AG04450 (cell line): ENCODE results near the gene PSMB2. TPM values are rescaled to one million over a fixed set of nuclear protein-coding genes. Genes with fewer than 3 reads are reported as not detected.

ENCODE experiments used
- CTCF ChIA-PET: fragments of 300-600, 350-600 bp; formaldehyde crosslinking; extraction: SDS; loops from one replicate; lab custom pipeline; 2022; ENCODE audit warnings: antibody characterized with exemption, inconsistent platforms; lab: Charles Lee
- POLR2A ChIA-PET: fragments of 350-600 bp; formaldehyde crosslinking; extraction: SDS; loops from one replicate; lab custom pipeline; 2021; ENCODE audit warnings: antibody characterized with exemption, inconsistent platforms; lab: Yijun Ruan, JAX
- DNase-seq: peaks from one replicate; pipeline ENCODE4 v3.0.0-alpha.2; 2011; ENCODE audit warnings: low read depth, low spot score
- H3K27ac ChIP-seq: one replicate; pipeline ENCODE4 v1.5.1; 2012; ENCODE audit warnings: low read depth, low read length, control low read depth
- H3K27me3 ChIP-seq: one replicate; pipeline ENCODE4 v1.6.0; 2012; ENCODE audit warnings: low read length; ENCODE audit not compliant: control insufficient read depth, insufficient read depth
- H3K4me3 ChIP-seq: 2 replicates; pipeline ENCODE4 v1.5.1; 2011; ENCODE audit warnings: mild to moderate bottlenecking, low read depth, low read length, control low read depth
- H3K9me3 ChIP-seq: 2 replicates; pipeline ENCODE4 v1.5.1; 2012; ENCODE audit warnings: low read length; ENCODE audit not compliant: control insufficient read depth, insufficient read depth
- CTCF ChIP-seq: IDR thresholded peaks from 2 replicates; pipeline ENCODE4 v1.5.1; 2011; ENCODE audit warnings: low read depth, low read length, control low read depth, inconsistent platforms
- polyA plus RNA-seq: library from polyadenylated mRNA; depleted of rRNA; stranded (reverse); fragments of >200 nt; gene quantifications from 2 replicates; pipeline ENCODE4 v1.2.3, GENCODE V29; 2011

The PSMB2 gene
- polyA plus RNA-seq, 1 experiment = 99.1 TPM

- TF ChIP-seq CTCF = no peak
- Histone ChIP-seq H3K27ac (no peak overlapping the region), H3K4me3 (no peak overlapping the region), H3K9me3 (no peaks in the 10 kb centered on the region), H3K27me3 (no peaks in the 10 kb centered on the region)
- ChIA-PET POLR2A (no interaction called here), CTCF (interaction anchor here (0.6 kb wide), 1 partner anchor 33 kb away, joined by 5 read pairs; no protein-coding TSS in a partner anchor)
- DNase-seq = no peak
These were observed 41.9 kb downstream of the PSMB2 start for GRCh38 chr1:35599411-35599810.

GRCh38 chr1:35598895-35599294, 42.4 kb downstream of the PSMB2 start:
- Histone ChIP-seq H3K4me3 (no peak overlapping the region), H3K27ac (no peak overlapping the region), H3K9me3 (no peaks in the 10 kb centered on the region), H3K27me3 (no peaks in the 10 kb centered on the region)
- TF ChIP-seq CTCF = no peak
- no peak for DNase-seq
- ChIA-PET POLR2A (no interaction called here), CTCF (interaction anchor here (0.6 kb wide), 1 partner anchor 32 kb away, joined by 5 read pairs; no protein-coding TSS in a partner anchor)

DNA sequence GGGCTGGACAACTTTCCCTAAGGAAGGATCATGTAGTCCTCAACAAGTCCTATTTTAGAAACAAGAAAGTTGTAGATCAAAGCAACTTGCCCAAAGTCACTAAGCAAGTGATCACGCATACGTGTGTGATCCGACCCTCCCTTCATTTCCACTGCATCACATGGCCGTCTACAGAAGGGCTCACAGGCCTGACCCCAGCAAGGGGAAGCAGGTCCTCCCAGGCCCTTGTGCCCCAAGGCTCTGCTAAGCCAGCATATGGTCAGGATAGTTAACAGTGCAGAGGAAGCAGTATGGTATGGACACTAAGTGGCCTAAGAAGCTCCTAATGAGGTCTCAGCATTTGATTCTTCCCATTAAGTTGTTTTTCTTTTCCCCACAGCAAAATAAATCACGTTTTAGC, 43.5 kb downstream of the PSMB2 start:
- no peak for DNase-seq
- no peak overlapping the region for H3K27ac ChIP-seq
- H3K4me3 ChIP-seq = no peak overlapping the region
- ChIA-PET POLR2A (interaction anchor here (0.6 to 0.7 kb wide), 2 partner anchors 54 to 147 kb away, joined by 3 read pairs; no protein-coding TSS in a partner anchor), CTCF (no interaction called here)
- no peaks in the 10 kb centered on the region for H3K27me3 ChIP-seq
- no peak for TF ChIP-seq CTCF
- H3K9me3 ChIP-seq = no peaks in the 10 kb centered on the region

DNA sequence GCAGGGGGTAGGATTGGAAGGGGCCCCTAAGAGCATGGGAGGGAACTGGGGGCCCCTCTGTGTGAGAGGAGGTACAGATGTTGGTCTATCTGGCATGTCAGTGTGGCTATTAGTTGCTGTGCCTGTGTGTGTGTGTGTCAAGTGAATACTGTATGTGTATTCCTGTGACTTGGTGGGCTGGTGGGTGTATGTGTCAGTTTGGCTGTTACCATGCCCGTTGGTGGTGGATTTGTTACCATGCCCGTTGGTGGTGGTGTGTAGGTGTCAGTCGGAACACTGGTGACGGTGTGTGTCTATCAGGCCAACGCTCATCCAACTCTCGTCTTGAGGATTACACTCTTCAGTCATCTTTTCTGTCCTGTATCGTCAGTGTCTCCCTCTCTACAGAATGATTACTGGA, 45.6 kb downstream of the PSMB2 start:
- Histone ChIP-seq H3K27ac (no peak overlapping the region), H3K27me3 (no peaks in the 10 kb centered on the region), H3K9me3 (no peaks in the 10 kb centered on the region), H3K4me3 (no peak overlapping the region)
- ChIA-PET CTCF (no interaction called here), POLR2A (no interaction called here)
- DNase-seq = no peak
- no peak for TF ChIP-seq CTCF

- H3K9me3 ChIP-seq = no peaks in the 10 kb centered on the region
- no peak overlapping the region for H3K27ac ChIP-seq
- ChIA-PET POLR2A (no interaction called here), CTCF (interaction anchor here (0.6 to 1.4 kb wide), 4 partner anchors 21 to 133 kb away, joined by 4 to 6 read pairs (median 5); partner anchors contain the start of gene TFAP2E)
- TF ChIP-seq CTCF = no peak
- no peak for DNase-seq
- H3K4me3 ChIP-seq = no peak overlapping the region
- no peaks in the 10 kb centered on the region for H3K27me3 ChIP-seq
These were observed 47.1 kb downstream of the PSMB2 start for GRCh38 chr1:35594005-35594760.
